Medulla oblongata (tissue), 1 donor: ENCODE results near the gene CCDC15.

Experiments used
- DNase-seq: peaks from one replicate; pipeline ENCODE4 v3.0.0-alpha.2; 2015; ENCODE audit errors: extremely low spot score

Gene CCDC15, protein sequence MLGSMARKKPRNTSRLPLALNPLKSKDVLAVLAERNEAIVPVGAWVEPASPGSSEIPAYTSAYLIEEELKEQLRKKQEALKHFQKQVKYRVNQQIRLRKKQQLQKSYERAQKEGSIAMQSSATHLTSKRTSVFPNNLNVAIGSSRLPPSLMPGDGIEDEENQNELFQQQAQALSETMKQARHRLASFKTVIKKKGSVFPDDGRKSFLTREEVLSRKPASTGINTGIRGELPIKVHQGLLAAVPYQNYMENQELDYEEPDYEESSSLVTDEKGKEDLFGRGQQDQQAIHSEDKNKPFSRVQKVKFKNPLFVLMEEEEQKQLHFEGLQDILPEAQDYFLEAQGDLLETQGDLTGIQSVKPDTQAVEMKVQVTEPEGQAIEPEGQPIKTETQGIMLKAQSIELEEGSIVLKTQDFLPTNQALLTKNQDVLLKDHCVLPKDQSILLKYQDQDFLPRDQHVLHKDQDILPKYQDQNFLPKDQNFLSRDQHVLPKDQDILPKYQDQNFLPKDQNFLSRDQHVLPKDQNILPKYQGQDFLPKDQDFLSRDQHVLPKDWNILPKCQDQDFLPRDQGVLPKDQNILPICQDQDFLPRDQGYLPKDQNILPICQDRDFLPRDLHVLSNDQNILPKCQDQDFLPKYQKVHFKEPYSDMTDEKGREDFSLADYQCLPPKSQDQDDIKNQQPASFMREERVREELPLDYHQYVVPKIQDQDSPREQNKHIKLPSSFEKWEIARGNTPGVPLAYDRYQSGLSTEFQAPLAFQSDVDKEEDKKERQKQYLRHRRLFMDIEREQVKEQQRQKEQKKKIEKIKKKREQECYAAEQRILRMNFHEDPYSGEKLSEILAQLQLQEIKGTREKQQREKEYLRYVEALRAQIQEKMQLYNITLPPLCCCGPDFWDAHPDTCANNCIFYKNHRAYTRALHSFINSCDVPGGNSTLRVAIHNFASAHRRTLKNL

DNA sequence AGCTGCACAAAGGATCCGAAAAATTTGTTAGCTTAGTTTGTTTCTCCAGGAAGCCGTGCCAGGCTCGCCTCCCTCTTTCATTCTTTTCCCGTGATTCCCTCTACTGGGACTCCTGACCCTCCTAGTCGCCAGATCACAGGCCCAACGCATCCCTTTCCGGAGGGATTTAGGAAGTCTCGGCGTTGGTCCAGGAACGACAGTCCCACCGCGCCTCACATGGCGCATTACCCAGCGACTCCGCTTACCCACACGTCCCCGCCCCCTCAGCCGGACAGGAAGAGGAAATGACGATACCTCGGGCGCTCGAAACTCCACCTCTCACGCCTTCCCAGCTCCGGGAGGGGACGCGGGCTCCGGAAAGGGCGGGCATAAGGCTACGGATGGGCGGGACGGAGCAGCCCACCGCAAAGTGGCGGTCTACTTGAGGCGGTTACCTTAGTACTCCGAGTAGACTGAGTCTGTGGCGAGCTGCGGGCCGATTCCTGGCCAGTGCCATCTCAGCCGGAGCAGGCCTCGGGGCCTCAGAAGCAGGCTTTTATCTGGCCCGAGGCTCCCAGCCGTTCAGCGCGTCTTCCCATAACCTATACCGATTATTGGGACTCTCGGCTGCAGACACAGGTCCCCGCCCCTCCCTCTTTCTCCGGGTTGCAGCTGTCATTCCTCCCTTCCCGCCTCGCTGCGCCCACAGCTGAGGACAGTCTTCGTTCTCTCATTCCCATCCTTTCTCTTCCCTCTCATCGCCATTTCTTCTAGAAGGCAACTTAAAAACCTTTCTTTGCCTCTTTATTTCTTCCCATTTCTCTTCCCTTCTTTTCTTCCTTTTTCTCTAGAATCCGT lies at the start of gene CCDC15:
CCDC15 (plus strand) TSS at position 450 of the 837 bp plus-strand sequence. CDS start 531 bp downstream, outside the sequence.
- peak; percentile 99 for DNase-seq

DNA sequence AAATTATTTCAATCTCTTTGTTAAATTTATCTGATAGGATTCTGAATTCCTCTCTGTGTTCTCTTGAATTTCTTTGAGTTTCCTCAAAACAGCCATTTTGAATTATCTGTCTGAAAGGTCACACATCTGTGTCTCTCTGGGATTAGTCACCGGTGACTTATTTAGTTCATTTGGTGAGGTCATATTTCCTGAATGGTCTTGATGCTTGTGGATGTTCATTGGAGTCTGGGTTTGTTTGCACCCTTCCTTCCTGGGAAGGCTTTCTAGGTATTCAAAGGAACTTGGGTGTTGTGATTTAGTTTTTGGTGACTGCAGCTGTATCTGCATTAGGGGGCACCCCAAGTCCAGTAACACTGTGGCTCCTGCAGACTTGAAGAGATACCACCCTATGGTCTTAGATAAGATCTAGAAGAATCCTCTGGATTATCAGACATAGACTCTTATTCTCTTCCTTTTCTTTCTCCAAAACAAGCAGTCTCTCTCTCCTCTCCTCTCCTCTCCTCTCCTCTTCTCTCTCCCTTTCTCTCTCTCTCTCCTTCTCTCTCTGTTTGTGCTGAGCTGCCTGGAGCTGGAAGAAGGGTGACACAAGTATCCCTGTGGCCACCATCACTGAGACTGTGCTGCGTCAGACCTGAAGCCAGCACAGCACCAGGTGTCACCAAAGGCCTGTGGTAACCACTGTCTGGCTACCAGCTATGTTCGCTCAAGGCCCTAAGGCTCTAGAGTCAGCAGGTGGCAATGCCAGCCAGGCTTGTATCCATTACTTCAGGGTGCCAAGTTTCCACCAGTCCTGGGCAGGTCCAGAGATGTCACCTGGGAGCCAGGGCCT lies 38.2 kb upstream of the CCDC15 start:
- DNase-seq, result no peak

DNA sequence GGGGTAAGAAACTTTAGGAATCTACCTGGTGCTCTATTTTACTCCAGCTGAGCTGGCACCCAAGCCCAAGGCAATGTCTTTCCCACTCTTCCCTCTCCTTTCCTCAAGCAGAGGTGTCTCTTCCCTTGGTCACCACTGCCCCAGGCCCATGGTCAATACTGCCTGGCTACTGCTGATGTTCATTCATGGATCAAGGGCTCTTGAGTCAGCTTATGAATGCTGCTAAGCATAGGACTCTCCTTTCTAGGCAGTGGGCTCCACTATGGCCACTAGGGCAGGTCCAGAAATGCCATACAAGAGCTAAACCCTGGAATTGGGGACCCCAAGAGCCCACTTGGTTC lies 37.7 kb upstream of the CCDC15 start:
- DNase-seq, result no peak

DNA sequence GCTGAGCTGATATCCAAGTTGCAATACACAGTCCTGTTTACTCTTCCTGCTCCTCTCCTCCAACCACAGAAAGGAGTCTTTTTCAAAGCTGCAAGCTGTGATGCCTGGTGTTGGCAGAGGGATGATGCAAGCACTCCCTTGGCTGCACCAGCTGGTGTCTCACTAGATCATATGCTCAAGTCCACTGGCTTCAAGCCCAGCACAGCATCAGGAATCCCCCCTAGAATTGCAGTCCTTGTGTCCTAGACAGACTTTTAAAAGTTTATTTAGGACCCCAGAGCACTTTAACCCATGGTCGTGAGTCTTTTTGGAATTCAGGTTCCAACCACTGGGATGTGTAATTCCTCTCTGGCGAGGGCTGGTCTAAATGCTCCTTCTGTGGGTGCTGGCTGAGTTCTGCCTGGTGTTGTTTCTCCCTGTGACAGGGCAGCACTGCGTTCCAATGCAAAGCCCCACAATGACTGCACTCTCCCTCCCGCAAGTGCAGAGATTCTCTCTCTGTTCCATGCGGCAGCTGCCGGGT lies 36.8 kb upstream of the CCDC15 start:
- peak; percentile 94 for DNase-seq

DNA sequence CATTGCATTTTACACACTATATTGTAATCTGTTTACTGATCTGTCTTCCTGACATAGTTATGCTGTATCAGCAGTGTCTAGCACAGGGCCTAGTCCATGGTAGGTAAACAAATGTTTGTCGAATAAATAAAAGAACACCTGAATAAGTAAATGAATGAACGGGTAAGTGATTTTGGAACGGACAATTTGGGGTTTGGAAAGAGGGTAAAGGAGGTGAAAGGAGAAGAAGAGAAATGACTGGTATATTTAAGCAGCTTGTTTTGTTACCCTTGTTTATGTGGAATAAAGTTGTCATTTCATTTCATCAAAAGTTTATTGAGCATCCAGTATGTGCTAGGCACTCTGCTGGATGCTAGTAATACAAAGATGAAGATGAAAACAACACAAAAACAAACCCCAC lies 35.1 kb upstream of the CCDC15 start, which contains the start of gene HEPN1:
HEPN1 (plus strand) TSS at position 301 of the 400 bp plus-strand sequence.
- no peak for DNase-seq

DNA sequence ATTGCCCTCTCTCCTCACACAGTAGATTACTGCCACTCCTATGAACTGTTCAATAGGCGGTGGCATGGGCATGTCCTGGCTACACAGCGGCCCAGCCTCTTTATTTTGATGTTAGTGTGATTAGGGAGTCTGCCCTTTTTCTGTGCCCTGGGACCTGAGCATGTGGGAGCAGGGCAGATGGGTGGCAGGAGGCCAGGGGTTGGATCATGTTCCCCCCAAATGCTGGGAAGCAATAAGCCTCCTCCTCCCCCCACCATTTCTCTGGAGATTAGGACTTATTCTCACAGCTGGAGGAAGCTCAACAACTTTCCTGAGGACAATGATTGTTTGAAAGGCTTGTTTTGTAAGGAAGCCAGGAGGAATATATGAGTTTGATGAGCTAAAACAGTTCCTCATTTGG lies 34.1 kb upstream of the CCDC15 start:
- DNase-seq, result peak; percentile 63

DNA sequence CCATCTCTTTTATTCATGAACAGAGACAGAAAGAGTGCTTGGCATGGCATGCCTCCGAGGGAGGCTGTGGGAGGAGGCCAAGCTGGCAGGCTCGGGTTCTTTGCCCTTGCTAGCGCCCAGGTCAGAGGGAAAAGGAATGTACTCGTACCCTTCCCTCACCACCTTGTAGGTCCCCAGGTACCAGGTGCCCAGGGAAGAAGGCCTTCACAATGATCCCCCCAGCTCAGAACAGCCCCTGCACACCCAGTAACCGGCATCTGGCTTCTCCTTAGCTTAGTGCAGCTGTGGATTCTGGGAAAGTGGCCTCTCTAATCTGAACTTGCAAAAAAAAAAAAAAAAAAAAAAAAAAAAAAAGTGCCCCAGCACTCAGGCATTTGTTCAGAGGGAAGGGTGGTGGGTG lies 33.6 kb upstream of the CCDC15 start:
- DNase-seq, result no peak

DNA sequence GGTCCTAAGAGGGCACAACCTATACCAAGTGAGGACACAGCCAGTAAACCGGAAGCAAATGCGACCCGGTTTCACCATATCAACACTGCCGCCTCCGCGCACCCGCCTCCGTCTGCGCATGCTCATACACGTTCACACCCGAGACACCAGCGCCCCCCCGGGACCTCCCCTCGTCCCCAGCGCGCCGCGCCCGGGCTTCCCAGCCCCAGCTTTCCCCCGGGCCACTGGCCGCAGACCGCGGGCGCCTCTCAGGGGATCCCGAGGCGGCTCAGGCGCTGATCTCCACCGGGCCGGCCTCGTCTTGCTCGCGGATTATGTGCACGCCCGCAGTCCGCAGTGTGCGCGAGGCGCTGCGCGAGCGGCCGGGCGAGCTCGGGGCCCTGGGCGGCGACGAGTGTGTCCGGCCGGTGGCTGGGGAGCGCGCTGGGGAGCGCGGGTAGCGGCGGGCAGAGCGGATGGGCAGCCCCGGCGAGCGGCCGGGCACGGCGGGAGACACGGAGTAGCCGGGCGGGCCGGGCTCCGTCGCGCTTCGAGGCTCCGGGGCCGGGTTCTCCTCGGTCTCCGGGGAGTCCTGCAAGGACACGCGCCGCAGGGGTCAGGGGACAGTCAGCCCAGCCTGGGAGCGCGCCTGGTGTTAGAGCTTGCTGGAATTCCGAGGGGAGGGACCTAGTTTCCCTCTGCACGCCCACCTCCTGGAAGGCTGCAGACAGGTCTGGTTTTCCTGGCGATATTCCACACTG lies 33.0 kb upstream of the CCDC15 start:
- DNase-seq, result no peak

DNA sequence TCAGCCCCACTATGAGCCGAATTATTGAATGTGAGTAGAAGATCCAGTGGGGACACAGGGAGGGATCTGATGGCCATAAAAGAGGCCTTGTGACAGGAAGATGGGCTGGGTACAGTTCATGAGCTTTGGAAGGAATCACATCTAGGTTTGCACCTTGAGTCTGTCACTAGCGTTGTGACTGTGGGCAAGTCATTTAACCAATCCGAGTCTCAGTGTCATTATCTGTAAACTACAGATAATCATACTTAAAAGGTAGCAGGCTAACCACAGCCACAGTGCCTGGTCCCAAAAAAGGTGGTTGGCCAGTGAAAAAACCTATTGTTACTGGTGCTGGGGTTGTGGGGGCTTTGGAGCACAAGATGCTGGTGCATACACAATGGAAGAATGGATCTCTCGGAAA lies 31.2 kb upstream of the CCDC15 start:
- DNase-seq, result no peak

DNA sequence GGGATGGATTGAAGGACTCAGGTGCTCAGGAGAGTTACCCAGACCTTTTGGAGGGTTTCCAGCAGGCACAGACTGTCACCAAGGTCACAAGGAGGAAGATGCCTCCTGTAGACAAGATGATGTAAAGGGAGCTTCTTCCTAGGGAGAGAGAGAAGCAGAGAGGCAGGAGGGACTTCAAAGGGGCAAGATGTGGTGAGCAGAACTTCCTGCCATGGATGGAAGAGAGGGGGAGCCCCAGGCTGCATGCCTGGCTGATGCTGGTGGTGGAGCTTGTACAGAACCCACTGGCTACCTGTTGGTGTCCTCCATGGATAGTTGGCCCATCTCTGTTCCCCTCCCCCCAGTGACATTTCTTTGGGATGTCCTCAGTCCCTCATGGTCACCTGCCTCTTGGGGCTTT lies 30.7 kb upstream of the CCDC15 start:
- no peak for DNase-seq

DNA sequence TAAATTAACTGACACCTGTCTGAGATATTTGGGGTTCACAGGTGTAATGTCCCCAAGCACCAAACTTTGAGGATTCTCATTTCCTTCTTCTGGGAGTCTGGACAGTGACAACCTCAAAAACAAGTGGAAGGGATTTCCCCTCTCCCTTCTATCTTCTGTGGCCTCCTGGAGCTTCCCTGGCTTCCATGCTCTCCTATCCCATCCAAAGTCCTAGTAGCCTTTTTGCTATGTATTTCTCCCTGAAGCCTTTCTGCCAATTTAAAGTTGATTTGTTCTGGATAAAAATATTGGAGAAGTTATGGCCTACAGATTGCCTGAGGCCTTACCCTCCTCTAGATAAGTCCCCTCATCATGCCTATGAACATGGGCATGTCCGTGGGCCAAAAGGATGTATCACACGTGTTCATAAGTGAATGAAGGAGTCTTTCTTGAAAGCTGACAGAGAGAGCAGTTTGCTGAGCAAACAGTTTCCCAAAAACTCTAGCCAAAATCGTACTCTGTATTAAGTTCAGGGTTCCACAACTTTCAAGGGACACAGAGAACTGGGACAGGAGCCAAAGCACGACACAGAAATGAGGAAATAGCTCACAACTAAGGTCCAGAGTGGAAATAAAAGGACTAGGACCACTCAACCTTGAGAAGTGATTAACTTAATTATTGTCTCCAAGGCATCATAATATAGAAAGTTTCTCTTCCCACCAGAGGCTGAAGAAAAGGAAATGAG lies 24.9 kb upstream of the CCDC15 start:
- DNase-seq, result peak; percentile 76

DNA sequence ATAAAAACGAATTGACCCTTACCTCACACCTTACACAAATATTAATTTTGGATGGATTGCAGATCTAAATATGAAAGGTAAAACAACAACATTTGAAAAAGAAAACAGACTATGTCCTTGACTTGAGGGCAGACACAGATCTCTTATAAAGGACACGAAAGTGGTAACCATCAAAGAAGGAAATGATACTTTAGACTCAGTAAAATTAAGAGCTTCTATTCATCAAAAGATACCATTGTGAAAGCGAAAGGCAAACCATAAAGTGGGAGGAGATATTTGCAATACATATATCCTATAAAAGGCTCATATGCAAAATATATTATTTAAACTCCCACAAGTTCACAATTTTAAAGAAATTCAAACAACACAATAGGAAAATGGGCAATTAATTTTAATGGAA lies 23.2 kb upstream of the CCDC15 start:
- DNase-seq, result no peak

DNA sequence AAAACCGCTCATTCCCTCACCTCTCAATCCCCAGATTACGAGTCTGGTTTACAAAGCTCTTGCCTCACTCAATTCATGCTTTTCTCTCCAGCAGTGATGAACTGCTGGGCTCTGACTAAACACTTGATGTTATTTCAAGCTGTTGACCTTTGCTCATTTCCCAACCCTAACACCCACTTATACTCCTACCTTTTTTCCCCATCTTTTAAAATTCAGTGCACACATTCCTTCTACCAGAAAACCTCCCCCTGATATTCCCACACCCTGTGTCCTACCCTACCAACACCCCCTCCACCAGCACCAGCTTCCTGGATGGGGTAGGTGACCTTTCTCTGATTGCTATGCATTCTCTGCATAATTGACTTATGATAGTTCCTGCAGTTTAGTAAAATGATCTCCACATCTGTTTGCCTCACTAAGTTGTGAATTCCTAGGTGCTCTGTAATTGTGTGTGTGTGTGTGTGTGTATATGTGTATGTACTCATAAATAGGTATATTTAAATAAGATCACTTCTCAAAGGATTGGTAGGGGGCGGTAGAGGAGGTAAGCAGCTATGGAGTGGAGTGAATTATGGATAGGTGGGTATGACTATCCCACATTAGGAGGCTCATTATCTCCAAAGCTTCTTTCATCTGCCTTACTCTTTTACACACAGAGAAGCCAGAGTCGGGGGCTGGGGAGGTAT lies 19.0 kb upstream of the CCDC15 start:
- no peak for DNase-seq

DNA sequence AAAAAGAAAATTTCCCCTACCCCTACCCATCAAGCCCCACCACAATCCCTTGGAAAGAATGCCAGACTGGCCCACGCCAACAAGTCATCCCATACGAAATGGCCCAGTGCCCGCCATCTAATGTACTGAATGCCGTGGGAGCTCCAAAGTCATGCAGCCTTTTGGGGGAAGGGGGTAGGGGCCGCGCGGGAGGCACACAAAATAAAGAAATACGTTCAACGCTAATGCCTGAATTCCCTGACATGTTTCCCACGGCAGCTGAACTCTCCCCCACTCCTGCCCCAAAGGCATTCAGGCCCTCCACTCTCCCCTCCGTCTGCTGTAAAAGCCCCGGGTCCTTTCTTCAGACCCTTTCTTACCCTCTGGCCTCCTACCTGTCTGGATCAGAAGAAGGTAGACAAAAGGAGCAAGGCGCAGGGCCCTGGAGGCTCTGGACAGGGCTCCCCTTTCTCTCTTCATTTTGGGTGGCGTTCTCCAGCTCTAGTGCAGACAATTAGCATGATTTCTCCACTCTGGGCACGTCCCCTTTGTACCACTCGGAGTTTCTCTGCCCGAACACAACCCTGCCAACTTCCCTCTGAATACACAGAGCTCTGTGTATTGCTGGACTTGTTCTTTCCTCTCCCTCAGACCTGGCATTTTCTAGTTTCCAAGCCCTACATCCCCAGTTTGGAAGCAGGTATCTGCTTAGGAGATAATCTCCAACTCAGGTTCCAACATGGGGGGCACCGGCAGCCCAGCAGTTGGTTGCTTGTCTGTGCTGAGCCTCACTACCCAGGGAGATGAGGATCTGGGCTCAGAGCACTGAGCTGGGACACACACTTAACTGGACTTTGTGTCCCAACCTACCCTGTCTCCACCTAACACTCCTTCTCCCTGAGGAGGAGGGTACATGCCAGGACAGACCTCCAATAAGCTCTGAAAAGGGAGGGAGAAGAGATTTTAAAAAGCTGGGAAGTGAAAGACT lies 18.2 kb upstream of the CCDC15 start, which contains the start of gene HEPACAM:
HEPACAM (minus strand) TSS at position 500 of the 967 bp plus-strand sequence; CDS start at position 459, 41 bp downstream.
- DNase-seq, result peak; percentile 95

DNA sequence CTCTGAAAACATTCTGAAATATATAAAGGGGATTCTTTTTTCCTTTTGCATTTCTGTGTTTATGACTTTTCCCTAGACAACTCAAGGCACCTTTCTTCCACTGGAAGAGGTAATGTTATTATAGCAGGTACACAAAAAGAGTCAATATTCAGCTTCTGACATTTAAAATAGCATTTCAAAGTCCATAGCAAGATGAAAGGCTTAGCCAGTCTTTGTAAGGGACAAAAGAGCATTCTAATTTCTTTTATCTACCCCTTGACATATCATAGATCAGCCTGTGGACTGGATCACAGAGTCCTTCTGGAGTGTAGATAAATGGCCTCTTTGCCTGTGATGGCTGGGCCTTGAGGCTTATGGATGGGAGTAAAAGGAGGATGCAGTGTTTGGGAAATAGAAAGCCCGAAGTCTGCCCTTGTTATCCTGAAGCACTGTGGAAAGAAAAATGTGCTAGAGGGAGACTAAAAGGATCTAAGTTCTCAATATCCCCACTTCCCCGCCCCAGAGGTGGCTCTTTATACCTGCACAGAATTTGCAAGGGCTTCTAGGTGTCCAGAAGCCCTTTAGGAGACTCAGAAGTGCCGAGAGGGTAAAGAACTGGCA lies 16.6 kb upstream of the CCDC15 start:
- no peak for DNase-seq

DNA sequence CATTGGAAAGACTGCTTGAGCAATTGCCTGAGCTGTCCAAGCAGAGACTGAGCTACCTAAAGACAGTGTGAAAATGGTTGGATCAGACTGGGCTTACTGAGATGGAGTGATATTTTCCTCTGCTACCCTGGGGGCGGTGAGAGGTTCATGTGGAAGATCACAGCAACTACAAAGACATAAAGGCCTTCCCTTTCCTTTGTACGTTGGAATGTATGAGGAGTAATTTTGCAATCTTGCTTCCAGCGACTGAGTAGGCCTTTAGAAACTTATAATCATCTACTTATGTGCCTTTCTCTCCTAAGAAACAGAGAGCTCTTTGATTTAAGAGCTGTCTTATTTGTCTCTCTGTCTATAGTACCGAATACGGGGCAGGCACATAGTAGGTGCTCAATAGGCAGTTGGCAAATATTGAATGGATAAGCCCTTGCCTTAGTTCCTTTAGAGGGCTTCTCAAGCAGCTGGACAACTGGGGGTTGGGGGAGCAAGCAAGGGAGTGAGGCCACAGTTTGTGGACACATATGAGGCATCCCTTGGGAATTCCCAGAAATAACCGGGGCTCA lies 15.7 kb upstream of the CCDC15 start:
- no peak for DNase-seq

DNA sequence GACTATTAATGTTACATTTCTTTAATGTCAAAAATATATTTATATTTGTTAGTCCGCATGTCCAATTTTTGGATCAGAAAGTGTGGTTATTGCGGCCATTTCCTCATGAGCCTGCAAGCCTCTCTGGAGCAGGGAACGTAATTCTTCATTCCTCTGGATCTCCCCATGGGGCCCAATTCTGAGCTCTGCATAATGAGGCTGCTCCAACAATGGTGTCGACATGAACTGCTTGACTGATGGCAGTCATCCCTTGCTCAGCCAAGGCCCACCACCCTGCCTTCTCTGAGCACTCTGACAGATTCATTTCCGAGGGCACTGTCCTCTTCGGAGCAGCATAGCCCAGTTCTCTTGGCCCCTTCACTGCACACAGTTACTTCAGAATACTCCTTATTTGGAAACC lies 15.0 kb upstream of the CCDC15 start:
- no peak for DNase-seq
